GM23248 (cell line): ENCODE data around the gene PLXNA1.

Experiments
- EZH2 ChIP-seq: fragments of 200-600 bp; sonication (generic); IDR thresholded peaks from 2 replicates; pipeline ENCODE4 v1.6.1; 2018; ENCODE audit warnings: antibody characterized with exemption, mild to moderate bottlenecking; ENCODE audit not compliant: insufficient read depth, poor library complexity, severe bottlenecking
- EZH2phosphoT487 ChIP-seq: fragments of 200-600 bp; sonication (generic); IDR thresholded peaks from 2 replicates; pipeline ENCODE4 v1.6.1; 2018; ENCODE audit warnings: antibody characterized with exemption, moderate library complexity, mild to moderate bottlenecking, low read depth; ENCODE audit not compliant: insufficient read depth

DNA sequence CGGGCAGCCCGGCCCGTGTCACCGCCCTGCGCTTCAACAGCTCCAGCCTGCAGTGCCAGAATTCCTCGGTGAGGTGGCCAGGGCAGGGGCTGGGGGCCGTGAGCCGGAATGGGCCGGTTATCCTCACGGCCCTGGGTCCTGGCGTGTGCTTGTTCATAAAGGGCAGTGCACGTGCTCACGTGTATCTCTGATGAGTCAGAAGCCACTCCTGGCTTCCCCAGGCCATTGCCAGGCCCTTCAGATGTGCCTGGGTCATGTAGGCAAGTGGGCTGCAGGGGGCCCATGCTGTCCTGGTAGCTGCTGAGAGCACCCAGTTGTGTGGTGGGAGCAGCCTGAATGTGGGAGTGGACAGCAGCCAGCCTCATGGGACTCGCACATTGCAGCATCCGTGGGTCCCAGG is 29.2 kb downstream of the PLXNA1 start:
- TF ChIP-seq EZH2 (no peak), EZH2phosphoT487 (no peak)
